ENCODE results near the gene TGM6. TPM values are rescaled to one million over a fixed set of nuclear protein-coding genes. Genes with fewer than 3 reads are reported as not detected.

TGM6 gene
- polyA plus RNA-seq, 1 donor (not counting 4 experiments of a cell fraction or from before 2014, with no cell fraction given): not detected

- no peak for DNase-seq (ENCODE audit: low read depth, low spot score)
- Histone ChIP-seq H3K27ac (ENCODE audit: control insufficient read depth, insufficient read depth, low read length) (no peak overlapping the region), H3K36me3 (ENCODE audit: control insufficient read depth in 2 of 2, extremely low read depth in 1 of 2, insufficient read depth in 2 of 2, low read length in 2 of 2) (no peaks in the 10 kb centered on the region), H3K4me2 (ENCODE audit: control insufficient read depth, extremely low read depth, insufficient read depth, low read depth, low read length) (no peak overlapping the region), H4K20me1 (ENCODE audit: control insufficient read depth, extremely low read depth, insufficient read depth, low read length) (no peaks in the 10 kb centered on the region), H3K9me1 (ENCODE audit: control insufficient read depth, extremely low read depth, insufficient read depth, low read length) (no peaks in the 10 kb centered on the region), H3K4me1 (ENCODE audit: control insufficient read depth, extremely low read depth, insufficient read depth, low read length) (no peaks in the 10 kb centered on the region), H3K4me3 (ENCODE audit: control insufficient read depth in 2 of 3, extremely low read depth in 1 of 3, insufficient read depth in 2 of 3, low read depth in 1 of 3, low read length in 3 of 3) (no peak overlapping the region), H3K27me3 (ENCODE audit: control insufficient read depth, extremely low read depth, insufficient read depth, low read length) (peaks cover 38% of the 10 kb centered on the region), H2AFZ (ENCODE audit: control insufficient read depth, low read length) (no peak overlapping the region), H3K79me2 (ENCODE audit: control insufficient read depth, insufficient read depth, low read length) (no peaks in the 10 kb centered on the region), H3K9ac (ENCODE audit: control insufficient read depth, extremely low read depth, insufficient read depth, low read length) (no peak overlapping the region), H3K9me3 (ENCODE audit: control insufficient read depth, low read depth, low read length) (no peaks in the 10 kb centered on the region)
- TF ChIP-seq CTCF (optimal IDR thresholded peaks at IDR 0.05 in 1 of 3, IDR thresholded peaks at IDR 0.05 in 1 of 3, conservative IDR thresholded peaks at IDR 0.05 in 1 of 3; ENCODE audit: extremely low read depth in 1 of 3, insufficient read depth in 2 of 3, low read length in 3 of 3): no peak
- no peak for TF ChIP-seq EZH2 (IDR thresholded peaks at IDR 0.05; ENCODE audit: low read length)
- FAIRE-seq: no peak
- dilution Hi-C loops (cut with MboI; ENCODE audit: extremely low pct_ligation_motif_present, low sequenced_read_pairs): loop anchor here (10.0 kb wide), 1 partner anchor 129 kb away; no protein-coding TSS in a partner anchor
These were observed 46.9 kb upstream of the TGM6 start for GRCh38 chr20:2333821-2334220.

- no peak overlapping the region for H3K4me2 ChIP-seq (ENCODE audit: control insufficient read depth, extremely low read depth, insufficient read depth, low read depth, low read length)
- DNase-seq (ENCODE audit: low read depth, low spot score) (no peak), FAIRE-seq (no peak)
- H4K20me1 ChIP-seq (ENCODE audit: control insufficient read depth, extremely low read depth, insufficient read depth, low read length): no peaks in the 10 kb centered on the region
- no peak overlapping the region for H3K4me3 ChIP-seq (ENCODE audit: control insufficient read depth in 2 of 3, extremely low read depth in 1 of 3, insufficient read depth in 2 of 3, low read depth in 1 of 3, low read length in 3 of 3)
- TF ChIP-seq EZH2 (IDR thresholded peaks at IDR 0.05; ENCODE audit: low read length) (no peak), CTCF (optimal IDR thresholded peaks at IDR 0.05 in 1 of 3, IDR thresholded peaks at IDR 0.05 in 1 of 3, conservative IDR thresholded peaks at IDR 0.05 in 1 of 3; ENCODE audit: extremely low read depth in 1 of 3, insufficient read depth in 2 of 3, low read length in 3 of 3) (no peak)
- H3K9me3 ChIP-seq (ENCODE audit: control insufficient read depth, low read depth, low read length): no peaks in the 10 kb centered on the region
- H3K9me1 ChIP-seq (ENCODE audit: control insufficient read depth, extremely low read depth, insufficient read depth, low read length): no peaks in the 10 kb centered on the region
- no peaks in the 10 kb centered on the region for H3K36me3 ChIP-seq (ENCODE audit: control insufficient read depth in 2 of 2, extremely low read depth in 1 of 2, insufficient read depth in 2 of 2, low read length in 2 of 2)
- dilution Hi-C loops (cut with MboI; ENCODE audit: extremely low pct_ligation_motif_present, low sequenced_read_pairs): loop anchor here (10.0 kb wide), 1 partner anchor 130 kb away; no protein-coding TSS in a partner anchor
- no peaks in the 10 kb centered on the region for H3K79me2 ChIP-seq (ENCODE audit: control insufficient read depth, insufficient read depth, low read length)
- H2AFZ ChIP-seq (ENCODE audit: control insufficient read depth, low read length): no peak overlapping the region
- no peaks in the 10 kb centered on the region for H3K4me1 ChIP-seq (ENCODE audit: control insufficient read depth, extremely low read depth, insufficient read depth, low read length)
- H3K27me3 ChIP-seq (ENCODE audit: control insufficient read depth, extremely low read depth, insufficient read depth, low read length): peaks cover 31% of the 10 kb centered on the region
- H3K9ac ChIP-seq (ENCODE audit: control insufficient read depth, extremely low read depth, insufficient read depth, low read length): no peak overlapping the region
- H3K27ac ChIP-seq (ENCODE audit: control insufficient read depth, insufficient read depth, low read length): no peak overlapping the region
These were observed 45.4 kb upstream of the TGM6 start for GRCh38 chr20:2335096-2335870.

Data from keratinocyte (primary cell).